Measurements from ENCODE around the gene PVALB.

Gene PVALB

GRCh38 chr22:36803358-36803757, 13.5 kb downstream of the PVALB start (continued):
- TF ChIP-seq, protein P1, sequence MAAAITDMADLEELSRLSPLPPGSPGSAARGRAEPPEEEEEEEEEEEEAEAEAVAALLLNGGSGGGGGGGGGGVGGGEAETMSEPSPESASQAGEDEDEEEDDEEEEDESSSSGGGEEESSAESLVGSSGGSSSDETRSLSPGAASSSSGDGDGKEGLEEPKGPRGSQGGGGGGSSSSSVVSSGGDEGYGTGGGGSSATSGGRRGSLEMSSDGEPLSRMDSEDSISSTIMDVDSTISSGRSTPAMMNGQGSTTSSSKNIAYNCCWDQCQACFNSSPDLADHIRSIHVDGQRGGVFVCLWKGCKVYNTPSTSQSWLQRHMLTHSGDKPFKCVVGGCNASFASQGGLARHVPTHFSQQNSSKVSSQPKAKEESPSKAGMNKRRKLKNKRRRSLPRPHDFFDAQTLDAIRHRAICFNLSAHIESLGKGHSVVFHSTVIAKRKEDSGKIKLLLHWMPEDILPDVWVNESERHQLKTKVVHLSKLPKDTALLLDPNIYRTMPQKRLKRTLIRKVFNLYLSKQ (tag by site-specific recombination; IDR thresholded peaks at IDR 0.05; ENCODE audit: borderline replicate concordance): no peak
- TF ChIP-seq ZBTB48 (tag by site-specific recombination; IDR thresholded peaks at IDR 0.05) (no peak), ZNF76 (tag by site-specific recombination; IDR thresholded peaks at IDR 0.05; ENCODE audit: borderline replicate concordance, low read depth) (no peak), MZF1 (tag by site-specific recombination; IDR thresholded peaks at IDR 0.05; ENCODE audit: borderline replicate concordance) (no peak), ZNF521 (tag by site-specific recombination; IDR thresholded peaks at IDR 0.05) (no peak), ZXDB (tag by site-specific recombination; IDR thresholded peaks at IDR 0.05) (no peak), ZNF114 (tag by site-specific recombination; IDR thresholded peaks at IDR 0.05) (no peak), SP7 (tag by site-specific recombination; IDR thresholded peaks at IDR 0.05) (no peak), ZNF366 (tag by site-specific recombination; conservative IDR thresholded peaks at IDR 0.05) (peak; percentile 97), WT1 (tag by site-specific recombination; IDR thresholded peaks at IDR 0.05) (no peak), ZSCAN4 (tag by site-specific recombination; IDR thresholded peaks at IDR 0.05) (no peak), BCL11A (tag by site-specific recombination; IDR thresholded peaks at IDR 0.05; ENCODE audit: low read depth) (no peak), KLF8 (tag by site-specific recombination; IDR thresholded peaks at IDR 0.05) (no peak), ZFHX2 (tag by site-specific recombination; conservative IDR thresholded peaks at IDR 0.05) (peak; percentile 32; the same call in 1 of the 2 replicates)

DNA sequence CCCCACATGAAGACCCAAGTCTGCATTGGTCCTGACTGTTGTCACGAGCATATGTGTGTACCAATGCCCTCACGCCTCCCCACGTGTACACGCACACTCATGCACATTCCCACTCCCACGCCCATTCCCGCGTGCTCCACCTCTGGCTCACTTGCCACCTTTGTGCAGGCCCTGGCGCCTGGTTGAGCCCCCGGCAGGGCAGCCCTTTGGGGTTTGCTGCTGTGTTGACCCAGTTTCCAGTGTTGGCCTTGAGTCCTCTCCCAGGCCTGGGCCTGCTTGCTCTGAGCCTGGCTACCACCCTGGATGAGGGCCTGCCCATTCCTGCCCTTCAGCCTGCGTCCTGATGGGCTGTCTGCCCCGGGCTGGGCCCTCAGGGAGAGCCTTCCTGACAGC, 18.2 kb downstream of the PVALB start:
- POLR2A ChIA-PET: no interaction called here
- Histone ChIP-seq H3K4me3 (ENCODE audit: low read depth, low read length) (no peak overlapping the region), H3K9me3 (ENCODE audit: control insufficient read depth, insufficient read depth, low read depth, low read length) (no peaks in the 10 kb centered on the region), H3K4me1 (ENCODE audit: control insufficient read depth, insufficient read depth, low read length) (no peaks in the 10 kb centered on the region; the same call in 1 of the 2 replicates), H3K36me3 (ENCODE audit: control insufficient read depth in 2 of 2, insufficient read depth in 1 of 2, low read length in 2 of 2) (no peaks in the 10 kb centered on the region), H3K27ac (ENCODE audit: extremely low read depth, low read depth, low read length) (no peak overlapping the region)
- TF ChIP-seq ZNF521 (tag by site-specific recombination; IDR thresholded peaks at IDR 0.05): no peak
- TF ChIP-seq ZNF311 (tag by site-specific recombination; IDR thresholded peaks at IDR 0.05; ENCODE audit: borderline replicate concordance): no peak
- no peak for TF ChIP-seq HOXA7 (CRISPR knock-in tag; IDR thresholded peaks at IDR 0.05; ENCODE audit: borderline replicate concordance)
- TF ChIP-seq ZNF473 (tag by site-specific recombination; IDR thresholded peaks at IDR 0.05): no peak
- TF ChIP-seq ZSCAN4 (tag by site-specific recombination; IDR thresholded peaks at IDR 0.05): no peak
- no peak for TF ChIP-seq ZNF146 (tag by site-specific recombination; IDR thresholded peaks at IDR 0.05)
- no peak for TF ChIP-seq KLF10 (tag by site-specific recombination; IDR thresholded peaks at IDR 0.05)
- TF ChIP-seq ZNF645 (tag by site-specific recombination; IDR thresholded peaks at IDR 0.05): no peak
- TF ChIP-seq ZNF324 (tag by site-specific recombination; IDR thresholded peaks at IDR 0.05): no peak
- no peak for TF ChIP-seq ZNF626 (tag by site-specific recombination; IDR thresholded peaks at IDR 0.05)
- TF ChIP-seq ZEB2 (tag by site-specific recombination; IDR thresholded peaks at IDR 0.05): no peak
- TF ChIP-seq ZIC2 (tag by site-specific recombination; IDR thresholded peaks at IDR 0.05): no peak
- no peak for TF ChIP-seq ZNF184 (tag by site-specific recombination; IDR thresholded peaks at IDR 0.05)
- no peak for TF ChIP-seq ZNF16 (tag by site-specific recombination; IDR thresholded peaks at IDR 0.05; ENCODE audit: low read depth)
- CTCF ChIA-PET: no interaction called here

Measured in HEK293 (cell line).